Activated naive CD4-positive, alpha-beta T cell treated with anti-CD3 and anti-CD28 coated beads, Interleukin-2, amount 50 U/mL, for 16 hours (primary cell): Measurements from ENCODE around the gene ZNHIT1.

ENCODE experiments used
- DNase-seq: peaks from one replicate; pipeline ENCODE4 v3.0.0-alpha.2; 2020

Gene ZNHIT1

GRCh38 chr7:101220295-101220694 lies 2.3 kb downstream of the ZNHIT1 start:
- DNase-seq, result no peak

GRCh38 chr7:101222275-101222830 lies 4.4 kb downstream of the ZNHIT1 start:
- DNase-seq, result no peak

GRCh38 chr7:101223528-101223927 lies 5.6 kb downstream of the ZNHIT1 start:
- no peak for DNase-seq

GRCh38 chr7:101225650-101226049 lies 7.7 kb downstream of the ZNHIT1 start:
- DNase-seq, result no peak

GRCh38 chr7:101226721-101227120 lies 8.8 kb downstream of the ZNHIT1 start:
- no peak for DNase-seq

GRCh38 chr7:101231644-101232043 lies 13.7 kb downstream of the ZNHIT1 start:
- DNase-seq, result no peak

GRCh38 chr7:101232141-101232850 lies 14.3 kb downstream of the ZNHIT1 start:
- no peak for DNase-seq

GRCh38 chr7:101233907-101234547 lies 16.1 kb downstream of the ZNHIT1 start:
- no peak for DNase-seq

- DNase-seq, result no peak
Observed at GRCh38 chr7:101234636-101235035, 16.7 kb downstream of the ZNHIT1 start.

- no peak for DNase-seq
Observed at GRCh38 chr7:101235050-101235449, 17.1 kb downstream of the ZNHIT1 start.

- no peak for DNase-seq
Observed at GRCh38 chr7:101235522-101235921, 17.6 kb downstream of the ZNHIT1 start.

GRCh38 chr7:101236292-101236835 lies 18.4 kb downstream of the ZNHIT1 start:
- DNase-seq, result no peak

GRCh38 chr7:101237206-101238067 lies 19.5 kb downstream of the ZNHIT1 start, which contains the start of gene CLDN15:
Gene CLDN15 (minus strand): TSS chr7:101237802. CDS start chr7:101237581, 221 bp downstream.
- no peak for DNase-seq

GRCh38 chr7:101238226-101239182 lies 20.5 kb downstream of the ZNHIT1 start:
- no peak for DNase-seq

GRCh38 chr7:101239191-101239950 lies 21.4 kb downstream of the ZNHIT1 start:
- no peak for DNase-seq

- DNase-seq, result no peak
Observed at GRCh38 chr7:101239951-101240220, 21.9 kb downstream of the ZNHIT1 start.

GRCh38 chr7:101240226-101241014 lies 22.5 kb downstream of the ZNHIT1 start:
- DNase-seq, result no peak

GRCh38 chr7:101241015-101241363 lies 23.0 kb downstream of the ZNHIT1 start:
- no peak for DNase-seq

- no peak for DNase-seq
Observed at GRCh38 chr7:101241443-101242349, 23.7 kb downstream of the ZNHIT1 start.
